ENCODE measurements around the gene NCAM1.

The NCAM1 gene

DNA sequence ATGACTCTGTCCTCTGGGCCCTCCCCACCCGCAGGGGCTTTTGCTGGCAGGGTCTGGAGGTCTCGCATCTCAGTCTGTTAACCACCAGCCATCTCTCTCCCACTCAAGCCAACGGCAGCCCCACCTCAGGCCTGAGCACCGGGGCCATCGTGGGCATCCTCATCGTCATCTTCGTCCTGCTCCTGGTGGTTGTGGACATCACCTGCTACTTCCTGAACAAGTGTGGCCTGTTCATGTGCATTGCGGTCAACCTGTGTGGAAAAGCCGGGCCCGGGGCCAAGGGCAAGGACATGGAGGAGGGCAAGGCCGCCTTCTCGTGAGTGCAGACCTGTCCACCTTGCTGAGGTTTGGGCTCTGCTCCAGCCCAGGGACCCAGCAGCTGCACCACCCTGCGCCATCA, 308.9 kb downstream of the NCAM1 start:
- Histone ChIP-seq H4K20me1 (ENCODE audit: insufficient read depth, low read length) (no peaks in the 10 kb centered on the region), H3K79me2 (ENCODE audit: insufficient read depth, low read length) (no peaks in the 10 kb centered on the region), H3K27ac (ENCODE audit: low read length) (no peak overlapping the region), H3K4me1 (ENCODE audit: insufficient read depth, low read length) (no peaks in the 10 kb centered on the region), H3K9ac (ENCODE audit: low read depth, low read length) (no peak overlapping the region), H3K4me3 (ENCODE audit: low read depth in 1 of 2, low read length in 2 of 2) (no peak overlapping the region), H3K4me2 (ENCODE audit: insufficient read depth, low read length) (no peak overlapping the region), H3K9me3 (ENCODE audit: insufficient read depth, low read length, severe bottlenecking) (no peaks in the 10 kb centered on the region), H3K27me3 (ENCODE audit: insufficient read depth, low read length, poor library complexity) (no peaks in the 10 kb centered on the region), H3K36me3 (ENCODE audit: insufficient read depth, low read length) (no peaks in the 10 kb centered on the region), H2AFZ (ENCODE audit: low read depth, low read length) (no peak overlapping the region)
- TF ChIP-seq, protein P1, sequence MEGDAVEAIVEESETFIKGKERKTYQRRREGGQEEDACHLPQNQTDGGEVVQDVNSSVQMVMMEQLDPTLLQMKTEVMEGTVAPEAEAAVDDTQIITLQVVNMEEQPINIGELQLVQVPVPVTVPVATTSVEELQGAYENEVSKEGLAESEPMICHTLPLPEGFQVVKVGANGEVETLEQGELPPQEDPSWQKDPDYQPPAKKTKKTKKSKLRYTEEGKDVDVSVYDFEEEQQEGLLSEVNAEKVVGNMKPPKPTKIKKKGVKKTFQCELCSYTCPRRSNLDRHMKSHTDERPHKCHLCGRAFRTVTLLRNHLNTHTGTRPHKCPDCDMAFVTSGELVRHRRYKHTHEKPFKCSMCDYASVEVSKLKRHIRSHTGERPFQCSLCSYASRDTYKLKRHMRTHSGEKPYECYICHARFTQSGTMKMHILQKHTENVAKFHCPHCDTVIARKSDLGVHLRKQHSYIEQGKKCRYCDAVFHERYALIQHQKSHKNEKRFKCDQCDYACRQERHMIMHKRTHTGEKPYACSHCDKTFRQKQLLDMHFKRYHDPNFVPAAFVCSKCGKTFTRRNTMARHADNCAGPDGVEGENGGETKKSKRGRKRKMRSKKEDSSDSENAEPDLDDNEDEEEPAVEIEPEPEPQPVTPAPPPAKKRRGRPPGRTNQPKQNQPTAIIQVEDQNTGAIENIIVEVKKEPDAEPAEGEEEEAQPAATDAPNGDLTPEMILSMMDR (IDR thresholded peaks at IDR 0.05; ENCODE audit: borderline replicate concordance, extremely low read depth, low read length, poor library complexity, severe bottlenecking) = no peak
- TF ChIP-seq EZH2 (IDR thresholded peaks at IDR 0.05; ENCODE audit: borderline replicate concordance, low read depth, low read length, severe bottlenecking) = no peak
- ATAC-seq (ENCODE audit: insufficient read depth, low read depth) (no peak), DNase-seq (no peak)

DNA sequence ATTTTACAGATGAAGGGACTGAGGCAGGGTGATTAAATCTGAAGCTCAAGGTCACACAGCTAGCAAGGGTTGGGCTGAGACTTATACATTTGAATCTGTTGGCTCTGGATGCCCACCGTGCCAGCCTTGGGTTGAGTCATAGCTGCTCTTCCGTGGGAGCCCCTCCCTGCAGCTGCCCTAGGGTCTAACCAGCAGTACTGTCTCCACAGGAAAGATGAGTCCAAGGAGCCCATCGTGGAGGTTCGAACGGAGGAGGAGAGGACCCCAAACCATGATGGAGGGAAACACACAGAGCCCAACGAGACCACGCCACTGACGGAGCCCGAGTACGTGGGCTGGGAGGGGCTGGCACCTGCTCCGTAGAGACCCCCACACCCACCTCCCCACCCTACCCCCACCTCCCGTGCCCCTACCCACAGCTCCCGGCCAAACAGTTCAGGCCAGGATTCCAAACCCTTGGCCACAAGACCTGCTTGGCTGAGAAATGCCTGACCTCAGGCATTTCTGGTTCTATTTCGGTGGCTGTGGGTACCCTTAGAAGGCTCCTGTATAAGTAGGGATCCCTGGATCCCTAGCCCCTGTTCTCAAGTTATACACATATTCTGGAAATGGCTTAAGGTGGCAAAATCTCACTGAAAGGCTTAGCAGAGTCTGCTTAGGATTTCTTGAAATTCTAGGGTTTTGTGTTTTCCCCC, 310.5 kb downstream of the NCAM1 start:
- DNase-seq (no peak), ATAC-seq (ENCODE audit: insufficient read depth, low read depth) (no peak)
- no peak overlapping the region for H3K27ac ChIP-seq (ENCODE audit: low read length)
- no peak overlapping the region for H3K4me3 ChIP-seq (ENCODE audit: low read depth in 1 of 2, low read length in 2 of 2)
- H3K79me2 ChIP-seq (ENCODE audit: insufficient read depth, low read length) = no peaks in the 10 kb centered on the region
- no peaks in the 10 kb centered on the region for H3K36me3 ChIP-seq (ENCODE audit: insufficient read depth, low read length)
- no peak for TF ChIP-seq EZH2 (IDR thresholded peaks at IDR 0.05; ENCODE audit: borderline replicate concordance, low read depth, low read length, severe bottlenecking)
- TF ChIP-seq, protein P1 (IDR thresholded peaks at IDR 0.05; ENCODE audit: borderline replicate concordance, extremely low read depth, low read length, poor library complexity, severe bottlenecking) = no peak
- no peak overlapping the region for H3K9ac ChIP-seq (ENCODE audit: low read depth, low read length)
- no peaks in the 10 kb centered on the region for H3K27me3 ChIP-seq (ENCODE audit: insufficient read depth, low read length, poor library complexity)
- no peak overlapping the region for H3K4me2 ChIP-seq (ENCODE audit: insufficient read depth, low read length)
- H3K9me3 ChIP-seq (ENCODE audit: insufficient read depth, low read length, severe bottlenecking) = no peaks in the 10 kb centered on the region
- H4K20me1 ChIP-seq (ENCODE audit: insufficient read depth, low read length) = no peaks in the 10 kb centered on the region
- H2AFZ ChIP-seq (ENCODE audit: low read depth, low read length) = no peak overlapping the region
- no peaks in the 10 kb centered on the region for H3K4me1 ChIP-seq (ENCODE audit: insufficient read depth, low read length)

DNA sequence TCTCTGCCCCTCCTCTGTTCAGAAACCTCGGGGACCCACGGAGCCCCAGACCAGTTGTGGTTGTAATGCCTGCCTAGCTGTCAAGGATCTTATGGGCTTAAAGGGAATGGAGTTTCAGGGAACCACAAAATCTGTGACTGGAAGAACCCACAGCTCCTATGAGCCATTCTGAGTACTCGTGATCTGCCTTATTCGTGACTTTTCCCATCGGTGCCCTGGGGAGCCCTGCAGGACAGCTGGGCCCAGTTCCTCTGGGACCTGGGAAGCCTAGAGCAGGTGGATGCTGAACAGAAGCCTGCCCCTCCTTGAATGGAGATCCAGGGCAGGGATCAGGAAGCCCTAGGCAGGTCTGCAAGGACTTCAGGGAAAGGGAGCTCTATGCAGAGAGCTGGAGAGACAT, 311.1 kb downstream of the NCAM1 start:
- DNase-seq (no peak), ATAC-seq (ENCODE audit: insufficient read depth, low read depth) (no peak)
- Histone ChIP-seq H3K4me2 (ENCODE audit: insufficient read depth, low read length) (no peak overlapping the region), H3K27me3 (ENCODE audit: insufficient read depth, low read length, poor library complexity) (no peaks in the 10 kb centered on the region), H3K9ac (ENCODE audit: low read depth, low read length) (no peak overlapping the region), H3K36me3 (ENCODE audit: insufficient read depth, low read length) (no peaks in the 10 kb centered on the region), H3K9me3 (ENCODE audit: insufficient read depth, low read length, severe bottlenecking) (no peaks in the 10 kb centered on the region), H3K4me3 (ENCODE audit: low read depth in 1 of 2, low read length in 2 of 2) (no peak overlapping the region), H2AFZ (ENCODE audit: low read depth, low read length) (no peak overlapping the region), H3K4me1 (ENCODE audit: insufficient read depth, low read length) (no peaks in the 10 kb centered on the region), H3K79me2 (ENCODE audit: insufficient read depth, low read length) (no peaks in the 10 kb centered on the region), H3K27ac (ENCODE audit: low read length) (no peak overlapping the region), H4K20me1 (ENCODE audit: insufficient read depth, low read length) (no peaks in the 10 kb centered on the region)
- no peak for TF ChIP-seq EZH2 (IDR thresholded peaks at IDR 0.05; ENCODE audit: borderline replicate concordance, low read depth, low read length, severe bottlenecking)
- TF ChIP-seq, protein P1 (IDR thresholded peaks at IDR 0.05; ENCODE audit: borderline replicate concordance, extremely low read depth, low read length, poor library complexity, severe bottlenecking) = no peak
